NCI-H2196 treated with DMSO at 0.1 percent for 48 hours (cell line): ENCODE measurements around the gene GART.
"Not testable (repeated sequence)": the region's sequence is repeated elsewhere in the genome, so short reads cannot be mapped to it uniquely, and the experiment has no call there.

Experiments
- DNase-seq: peaks from one replicate; lab custom pipeline; 2025; ENCODE audit not compliant: unreplicated experiment; lab: John Stamatoyannopoulos, UW

The GART gene

DNA sequence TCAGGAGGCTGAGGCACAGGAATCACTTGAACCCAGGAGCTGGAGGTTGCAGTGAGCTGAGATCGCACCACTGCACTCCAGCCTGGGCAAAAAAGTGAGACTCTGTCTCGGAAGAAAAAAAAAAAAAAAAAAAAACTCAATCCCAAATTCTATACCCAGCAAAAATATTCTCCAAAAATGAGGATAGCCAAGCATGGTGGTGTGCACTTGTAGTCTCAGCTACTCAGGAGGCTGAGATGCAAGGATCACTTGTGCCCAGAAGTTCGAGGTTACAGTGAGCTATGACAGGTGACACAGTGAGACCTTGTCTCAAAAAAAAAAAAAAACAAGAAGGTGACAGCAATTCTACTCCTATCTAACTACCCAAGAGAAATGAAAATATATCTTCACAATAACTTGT is 68.6 kb downstream of the GART start:
- DNase-seq = no peak

GRCh38 chr21:33470701-33471100 is 71.2 kb downstream of the GART start:
- DNase-seq = no peak

GRCh38 chr21:33469183-33469582 is 72.7 kb downstream of the GART start:
- DNase-seq = not testable (repeated sequence)

- no peak for DNase-seq
Measured at GRCh38 chr21:33461538-33462250, 80.2 kb downstream of the GART start.

DNA sequence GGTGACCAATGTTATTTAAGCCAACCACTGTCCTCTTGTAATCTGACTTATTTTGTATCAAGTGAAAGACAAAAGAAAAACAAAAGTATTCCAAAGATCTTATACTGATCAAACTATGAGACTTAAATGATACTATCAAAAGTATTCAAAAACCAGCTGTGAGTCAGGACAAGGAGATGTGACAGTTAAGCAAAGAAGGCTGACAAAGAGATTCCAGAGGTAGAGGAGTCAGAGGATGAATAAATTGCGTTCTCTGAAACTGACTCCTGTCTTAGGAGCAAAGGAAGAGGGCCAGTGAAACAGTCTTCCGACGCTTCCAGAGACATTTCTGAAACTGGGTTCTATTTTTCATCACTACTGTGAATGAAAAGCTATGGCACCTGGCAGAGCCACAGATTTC is 83.1 kb downstream of the GART start:
- DNase-seq = no peak

DNA sequence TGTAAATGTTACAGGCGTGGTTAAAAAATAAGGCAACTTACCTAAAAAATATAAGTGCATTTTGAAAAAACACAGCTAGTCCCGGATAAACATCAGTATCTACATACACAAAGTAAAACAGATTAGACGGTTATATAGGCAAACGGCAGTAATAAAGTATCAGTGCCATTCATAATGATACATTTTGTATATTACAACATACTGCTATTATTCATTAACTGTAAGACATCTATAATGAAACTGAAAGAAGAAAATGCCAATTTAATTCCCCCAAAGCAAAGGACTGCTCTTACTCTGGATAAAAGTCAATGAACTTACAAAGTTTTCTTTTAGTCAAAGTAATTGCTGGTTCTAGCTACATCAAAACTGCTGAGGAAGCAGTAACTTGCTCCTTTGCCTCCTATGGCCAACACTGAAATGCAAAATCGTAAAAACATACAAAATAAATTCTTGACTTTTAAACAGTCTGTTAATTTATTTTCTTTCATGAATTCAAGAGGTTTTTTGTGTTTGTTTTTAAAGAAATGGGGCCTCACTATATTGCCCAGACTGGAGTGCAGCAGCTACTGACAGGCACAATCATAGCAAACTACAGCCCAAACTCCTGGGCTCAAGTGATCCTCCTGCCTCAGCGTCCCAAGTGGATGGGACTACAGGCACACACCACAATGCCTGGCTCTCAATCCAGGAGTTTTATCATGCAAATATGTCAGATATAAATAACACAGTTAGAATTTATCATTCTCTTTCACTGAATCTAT is 86.1 kb downstream of the GART start:
- no peak for DNase-seq
